AG20443 (cell line): Measurements from ENCODE around the gene ARHGEF26.
A peak's percentile ranks its signal among the peaks of the same experiment; 100 is the strongest.

Experiments
- DNase-seq: peaks from one replicate; pipeline ENCODE4 v3.0.0; 2012; ENCODE audit warnings: low spot score, mixed read lengths

The ARHGEF26 gene

DNA sequence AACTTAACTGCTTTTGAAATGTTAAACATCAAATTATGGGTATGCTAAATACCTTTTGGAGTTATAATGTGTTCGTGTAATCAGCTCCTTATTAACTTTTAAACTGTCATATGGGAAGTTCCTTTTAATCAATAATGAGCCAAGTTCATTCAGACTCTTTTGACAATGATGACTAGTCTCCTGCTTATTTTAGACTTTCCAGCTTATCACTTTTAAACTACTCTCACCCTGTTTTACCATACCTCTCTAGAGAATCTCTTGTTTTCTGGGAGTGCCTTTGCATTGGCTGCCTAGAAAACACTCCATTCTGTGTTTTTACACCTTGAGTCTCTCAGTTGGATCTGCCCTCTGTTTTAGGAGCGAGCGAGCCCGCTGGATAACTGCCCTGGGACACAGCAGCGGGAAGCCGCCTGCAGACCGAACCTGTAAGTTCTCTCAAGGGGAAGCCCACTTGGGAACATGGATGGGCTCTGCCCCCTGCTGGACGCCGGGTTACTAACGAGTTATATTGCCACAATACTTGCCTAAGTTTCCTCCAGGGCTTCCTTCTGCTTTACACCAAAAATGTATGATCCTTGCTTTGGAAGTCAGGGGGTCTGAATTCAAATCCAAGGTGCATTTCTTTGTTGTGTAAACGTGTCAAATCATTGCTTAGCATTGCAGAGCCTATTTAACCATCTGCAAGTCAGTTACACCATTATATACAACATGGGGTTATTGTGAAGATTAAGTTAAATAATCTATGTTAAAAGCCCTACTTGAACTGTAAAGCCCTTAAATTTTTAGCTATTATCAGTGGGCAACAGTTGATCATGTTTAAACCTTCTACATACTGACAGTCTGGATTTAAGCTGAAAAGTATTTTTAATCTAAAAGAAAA, 131.8 kb downstream of the ARHGEF26 start:
- peak; percentile 93 for DNase-seq

DNA sequence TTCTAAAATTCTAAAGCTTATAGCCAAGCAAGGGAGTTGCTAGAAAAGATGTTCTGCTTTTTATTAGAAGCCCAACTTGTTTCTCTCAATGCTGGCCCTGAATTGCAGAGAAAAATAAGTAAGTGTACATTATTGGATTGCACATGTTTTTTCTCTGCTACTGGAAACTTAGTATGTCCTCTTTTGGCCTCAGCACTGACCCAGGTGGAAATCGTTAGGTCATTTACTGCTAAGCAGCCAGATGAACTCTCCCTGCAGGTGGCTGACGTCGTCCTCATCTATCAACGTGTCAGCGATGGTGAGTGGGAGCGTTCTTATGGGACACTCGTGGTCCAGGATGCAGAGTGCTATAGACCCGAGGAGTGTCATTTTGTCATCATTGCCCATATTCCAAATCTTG, 133.3 kb downstream of the ARHGEF26 start:
- DNase-seq = no peak

DNA sequence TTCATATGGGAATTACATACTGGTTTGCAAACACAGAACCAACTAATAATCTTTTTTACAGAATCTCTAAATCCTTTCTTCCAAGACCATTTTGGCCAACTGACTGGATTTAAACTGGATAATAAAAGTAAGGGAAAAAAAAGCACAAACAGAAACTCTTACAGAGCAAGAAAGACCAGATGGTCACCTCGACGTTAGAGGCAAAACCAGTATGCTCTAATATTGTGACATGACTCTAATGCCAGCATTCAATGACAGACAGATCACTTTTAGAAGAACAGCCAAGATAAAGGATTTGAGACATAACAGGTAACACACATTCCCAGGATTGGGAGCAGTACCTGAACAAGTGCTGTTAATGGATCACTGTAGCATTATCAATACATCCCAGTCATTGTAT, 152.2 kb downstream of the ARHGEF26 start:
- no peak for DNase-seq

DNA sequence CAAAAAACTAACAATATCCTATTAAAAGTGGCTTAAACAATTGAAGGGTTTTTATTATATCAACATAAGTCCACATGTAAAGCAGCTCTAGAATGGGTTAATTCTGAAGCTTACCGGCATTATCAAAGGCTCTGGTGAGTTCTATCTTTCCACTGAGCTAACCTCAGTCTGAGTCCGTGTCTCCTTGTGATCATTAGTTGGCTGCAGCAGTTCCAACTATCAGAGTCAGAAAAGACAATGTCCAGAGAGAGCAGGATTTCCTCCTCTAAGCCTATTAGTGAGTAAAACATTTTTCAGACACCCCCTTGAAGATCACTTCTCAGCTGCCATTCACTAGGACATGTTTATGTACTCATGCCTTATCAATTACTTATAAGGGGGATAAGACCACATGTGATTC, 153.2 kb downstream of the ARHGEF26 start:
- DNase-seq = no peak

DNA sequence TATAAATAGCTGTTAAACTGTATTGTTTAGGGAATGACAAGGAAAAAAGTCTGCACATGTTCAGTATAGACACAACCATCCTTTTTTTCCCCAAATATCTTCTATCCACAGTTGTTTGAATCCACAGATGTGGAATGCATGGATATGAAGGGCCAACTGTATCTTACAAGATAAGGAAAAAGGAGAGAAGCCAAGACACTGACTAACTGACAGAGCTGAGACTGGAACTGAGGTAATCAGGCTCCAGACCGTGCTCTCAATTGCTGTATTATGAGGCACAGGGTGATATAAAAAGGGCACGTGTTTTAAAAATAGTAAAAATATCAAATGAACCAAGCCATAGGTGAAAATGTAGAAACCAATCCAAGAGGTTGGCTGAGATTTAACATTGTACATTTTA, 154.1 kb downstream of the ARHGEF26 start:
- no peak for DNase-seq

DNA sequence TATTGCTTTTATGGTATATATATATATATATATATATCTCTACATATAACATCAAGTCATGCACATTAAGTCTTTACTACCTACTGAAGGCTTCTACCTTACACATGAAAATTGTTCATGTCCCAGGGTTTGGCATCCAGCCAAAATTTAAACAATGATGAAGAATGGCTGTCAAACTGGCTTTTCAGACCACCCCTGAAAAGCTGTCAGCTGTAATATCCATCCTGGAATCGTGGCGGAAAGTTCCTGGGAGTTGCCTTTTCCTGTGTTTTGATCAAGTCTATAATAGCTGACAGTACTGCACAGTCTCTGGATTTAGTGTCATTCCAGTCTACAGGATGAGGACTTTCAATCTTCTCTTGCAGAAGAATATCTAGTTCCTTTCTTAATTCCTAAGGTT, 154.8 kb downstream of the ARHGEF26 start:
- DNase-seq = no peak

DNA sequence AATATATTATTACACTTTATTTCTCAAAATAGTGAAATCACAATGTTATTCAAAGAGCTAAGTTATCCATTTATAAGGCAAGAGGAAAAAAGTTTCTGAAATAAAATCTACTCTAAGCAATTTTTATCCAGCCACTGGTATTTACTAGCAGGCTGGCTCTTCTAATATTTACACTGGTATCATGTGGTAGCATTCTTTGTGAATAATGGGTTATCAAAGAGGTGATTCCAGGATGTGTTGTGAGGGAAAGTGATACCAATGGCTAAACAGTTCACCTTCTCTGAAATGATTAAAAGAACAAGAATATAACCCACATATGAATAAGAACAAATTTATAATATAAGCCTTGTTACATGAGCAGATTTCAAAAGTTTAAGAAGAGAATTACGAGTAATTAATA, 159.0 kb downstream of the ARHGEF26 start:
- no peak for DNase-seq

DNA sequence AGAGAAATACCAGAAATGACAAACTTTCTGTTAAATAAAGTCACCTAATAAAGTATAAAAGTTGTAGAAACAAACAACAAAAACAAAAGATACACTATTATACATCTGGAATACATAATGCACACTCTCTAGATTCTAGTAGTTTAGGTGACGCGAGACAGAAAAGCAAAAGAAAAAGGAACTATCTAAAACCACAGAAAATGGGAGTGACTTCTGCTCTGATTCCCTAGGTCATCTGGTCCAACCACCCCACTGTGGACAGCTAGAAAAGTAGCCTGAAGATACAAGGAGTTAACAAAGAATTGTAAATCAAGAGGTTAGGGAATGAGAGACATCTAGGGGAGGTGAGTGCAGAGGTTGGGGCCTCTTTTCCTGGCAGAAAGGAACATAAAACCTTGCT, 164.0 kb downstream of the ARHGEF26 start:
- DNase-seq = no peak

DNA sequence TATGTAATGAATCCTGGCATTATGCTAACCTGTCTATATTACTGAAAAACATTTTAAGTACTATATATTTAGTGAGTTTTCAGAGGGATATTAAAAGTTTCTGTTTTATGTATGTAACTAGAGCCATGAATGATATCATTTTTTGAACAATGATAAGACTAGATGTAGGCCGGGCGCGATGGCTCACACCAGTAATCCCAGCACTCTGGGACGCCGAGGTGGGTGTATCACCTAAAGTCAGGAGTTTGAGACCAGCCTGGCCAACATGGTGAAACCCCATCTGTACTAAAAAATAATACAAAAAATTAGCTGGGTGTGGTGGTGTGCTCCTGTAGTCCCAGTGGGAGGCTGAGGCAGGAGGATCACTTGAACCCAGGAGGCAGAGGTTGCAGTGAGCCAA, 169.0 kb downstream of the ARHGEF26 start:
- DNase-seq = no peak

DNA sequence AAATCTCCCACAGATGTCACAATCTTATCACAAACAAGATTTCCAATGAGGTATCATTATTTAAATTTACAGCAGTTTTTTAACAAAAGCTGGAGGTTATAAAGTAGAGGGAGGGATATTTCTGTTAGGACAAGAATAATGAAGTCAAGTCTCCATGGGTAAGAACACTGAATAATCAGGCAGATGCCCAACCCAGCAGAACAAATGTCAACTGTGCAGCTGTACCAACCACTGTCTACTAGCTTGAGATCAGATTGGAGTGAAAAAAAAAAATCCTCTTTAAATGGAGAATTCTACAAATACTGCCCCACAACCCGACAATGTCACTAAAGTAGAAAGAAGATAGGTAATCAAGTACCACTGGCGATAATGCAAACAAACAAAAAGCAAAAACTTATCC, 172.8 kb downstream of the ARHGEF26 start:
- no peak for DNase-seq

DNA sequence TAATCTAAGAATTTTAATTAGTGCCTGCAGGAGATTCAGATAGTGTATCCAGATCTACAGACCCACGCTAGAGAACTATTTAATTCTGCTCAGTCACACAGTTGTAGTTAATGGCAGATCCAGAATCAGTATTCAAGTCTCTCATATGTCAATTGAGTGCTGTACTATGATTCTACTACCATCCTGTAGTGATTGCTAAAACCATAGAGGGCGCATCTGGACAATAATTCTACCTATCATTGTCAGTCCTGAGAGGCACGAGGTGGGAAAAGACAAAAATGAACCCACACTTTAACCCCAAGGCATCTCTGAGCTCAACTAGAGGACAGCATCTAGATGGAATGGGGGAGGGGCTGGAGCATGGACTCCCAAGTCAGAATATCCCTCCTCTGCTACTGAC, 180.4 kb downstream of the ARHGEF26 start:
- DNase-seq = no peak

DNA sequence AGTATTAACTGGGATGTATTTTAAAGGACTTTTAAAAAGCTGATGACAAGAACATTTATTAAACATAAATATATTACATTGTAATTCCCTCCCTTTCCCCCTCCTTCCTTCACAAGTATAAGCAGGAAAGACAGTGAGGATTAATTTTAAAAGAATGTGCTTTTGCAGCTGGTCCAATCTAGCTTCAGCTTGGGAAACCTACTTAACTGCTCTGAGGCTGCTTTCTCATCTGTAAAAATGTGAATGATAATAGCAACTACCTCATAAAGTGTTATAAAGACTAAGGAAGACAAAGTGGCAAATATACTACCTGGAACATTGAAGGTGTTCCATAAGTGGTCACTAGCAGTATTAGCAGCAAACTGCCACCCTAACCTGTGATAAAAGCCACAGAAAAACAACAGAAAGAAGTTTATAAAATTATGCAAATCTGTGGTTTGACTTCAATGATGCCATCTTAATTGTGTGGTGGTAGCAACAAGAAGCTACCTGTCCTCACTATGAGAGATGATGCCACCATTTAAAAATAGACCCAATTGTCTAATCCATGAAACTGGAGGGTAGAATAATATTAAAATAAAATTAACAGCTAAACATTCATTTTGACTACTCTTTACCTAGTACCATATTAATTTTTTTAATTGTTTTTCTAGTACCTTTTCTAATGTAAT, 183.1 kb downstream of the ARHGEF26 start:
- DNase-seq = peak; percentile 29

DNA sequence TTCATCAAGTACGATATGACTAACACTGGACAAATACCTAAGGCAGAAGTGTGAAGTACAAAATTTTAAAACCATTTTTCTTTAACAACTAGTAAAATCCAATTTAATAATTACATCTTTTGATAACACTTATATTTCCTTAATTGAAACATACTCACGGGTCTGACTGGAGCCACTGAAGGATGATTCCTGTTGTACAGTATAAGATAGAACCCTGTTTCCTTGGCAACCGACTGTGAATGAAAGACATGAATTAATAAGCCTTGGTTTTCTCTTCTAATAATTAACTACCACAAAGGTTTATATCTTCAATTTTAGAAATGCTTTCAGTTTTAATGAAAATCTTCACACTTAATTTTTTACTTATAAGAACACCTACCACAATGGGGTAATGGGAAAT, 183.7 kb downstream of the ARHGEF26 start:
- DNase-seq = no peak

DNA sequence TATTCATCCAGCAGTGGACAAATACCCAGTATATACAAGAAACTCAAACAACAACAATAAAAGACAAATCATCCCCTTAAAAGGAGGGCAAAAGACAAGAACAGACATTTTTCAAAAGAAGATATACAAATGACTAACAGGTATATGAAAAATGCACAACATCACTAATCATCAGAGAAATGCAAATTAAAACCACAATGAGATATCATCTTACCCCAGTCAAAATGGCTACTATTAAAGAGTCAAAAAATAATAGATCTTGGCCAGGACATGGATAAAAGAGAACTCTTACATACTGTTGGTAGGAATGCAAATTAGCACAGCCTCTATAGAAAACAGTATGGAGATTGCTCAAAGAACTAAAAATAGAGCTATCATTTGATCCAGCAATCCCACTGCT, 186.2 kb downstream of the ARHGEF26 start:
- DNase-seq = no peak
